HG03045 (cell line): ENCODE data around the gene ZNHIT1.

Source experiments
- ATAC-seq: cut with Tn5 transposase; IDR thresholded peaks from one replicate; pipeline ENCODE4 v1.9.1; 2021; ENCODE audit warnings: mild to moderate bottlenecking, moderate library complexity; ENCODE audit not compliant: unreplicated experiment

Gene ZNHIT1

DNA sequence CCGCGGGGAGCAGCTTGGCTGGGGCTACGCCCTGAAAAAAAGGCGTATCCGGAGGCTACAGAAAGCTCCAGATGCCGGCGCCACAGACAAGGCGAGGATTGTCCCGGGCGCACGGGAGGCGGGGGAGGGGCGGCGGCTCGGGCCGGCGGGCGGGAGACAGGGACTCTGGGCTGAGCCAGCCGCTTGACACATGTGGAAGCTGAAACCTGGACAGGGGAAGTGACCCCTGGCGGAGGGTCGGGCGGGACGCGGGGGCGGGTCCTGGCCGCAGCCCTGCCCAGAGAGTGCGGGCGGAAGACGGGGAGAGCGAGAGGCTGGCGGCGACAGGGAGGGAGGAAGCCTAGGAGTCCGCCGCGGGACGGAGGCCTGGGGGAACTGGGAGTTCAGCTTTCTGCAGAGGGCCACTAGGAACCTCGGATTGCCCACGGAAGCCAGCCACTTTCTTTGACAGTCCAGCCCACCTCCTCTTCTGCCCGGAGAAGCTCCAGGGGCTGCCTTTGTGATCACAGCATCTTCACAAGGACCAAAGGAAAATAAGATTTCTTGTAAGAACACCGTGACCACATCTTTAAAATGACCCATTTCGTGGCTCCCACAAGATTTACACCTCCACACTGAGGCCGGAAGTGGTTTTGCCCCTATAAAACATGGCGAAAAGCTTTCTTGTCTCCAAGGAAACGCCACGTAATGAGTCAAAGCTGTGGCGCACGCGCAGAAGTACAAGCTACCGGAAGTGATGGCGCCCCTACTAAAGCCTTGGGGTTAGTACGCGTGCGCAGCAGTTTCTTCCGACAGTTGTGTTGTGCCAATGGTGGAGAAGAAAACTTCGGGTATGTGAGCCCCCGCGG is at the start of gene ZNHIT1, which contains the start of gene PLOD3:
Gene ZNHIT1, plus strand, starts transcription at position 778 of the 848 bp plus-strand sequence. Its CDS starts 31 bp downstream, at position 809.
Gene PLOD3, minus strand, starts transcription at position 194 of the 848 bp plus-strand sequence. CDS start 307 bp downstream, outside the sequence.
- ATAC-seq = peak; percentile 62

DNA sequence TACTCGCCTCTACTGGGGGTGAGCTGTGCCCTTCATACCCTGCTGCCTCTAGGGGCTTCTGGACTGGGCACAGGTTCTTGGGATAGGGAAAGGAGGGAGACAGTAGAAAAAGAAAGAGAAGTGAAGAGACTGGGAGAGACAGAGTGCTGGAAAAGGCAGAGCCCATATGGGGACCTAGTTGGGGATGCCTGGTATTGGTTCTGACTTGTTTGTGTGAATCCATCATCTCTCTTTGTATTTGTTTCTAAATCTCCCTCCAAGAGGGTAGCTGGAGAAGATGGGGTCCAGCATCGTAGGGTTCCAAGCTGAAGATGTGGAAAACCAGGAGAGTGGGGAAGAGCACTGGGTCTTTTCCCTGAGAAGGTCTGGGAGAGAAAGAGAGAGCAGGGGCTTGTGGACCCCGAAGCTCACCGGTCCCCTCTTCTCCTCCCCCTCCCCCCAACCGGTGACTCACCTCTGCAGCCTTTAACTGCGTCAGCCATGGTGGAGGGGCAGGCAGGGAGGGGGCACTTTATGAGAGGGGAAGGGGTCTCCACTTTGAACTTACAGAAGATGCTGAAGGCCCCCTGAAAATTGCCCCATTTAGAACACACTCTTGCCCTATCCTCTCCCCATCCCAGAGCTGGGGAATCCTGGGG is 49.4 kb upstream of the ZNHIT1 start:
- ATAC-seq = no peak

DNA sequence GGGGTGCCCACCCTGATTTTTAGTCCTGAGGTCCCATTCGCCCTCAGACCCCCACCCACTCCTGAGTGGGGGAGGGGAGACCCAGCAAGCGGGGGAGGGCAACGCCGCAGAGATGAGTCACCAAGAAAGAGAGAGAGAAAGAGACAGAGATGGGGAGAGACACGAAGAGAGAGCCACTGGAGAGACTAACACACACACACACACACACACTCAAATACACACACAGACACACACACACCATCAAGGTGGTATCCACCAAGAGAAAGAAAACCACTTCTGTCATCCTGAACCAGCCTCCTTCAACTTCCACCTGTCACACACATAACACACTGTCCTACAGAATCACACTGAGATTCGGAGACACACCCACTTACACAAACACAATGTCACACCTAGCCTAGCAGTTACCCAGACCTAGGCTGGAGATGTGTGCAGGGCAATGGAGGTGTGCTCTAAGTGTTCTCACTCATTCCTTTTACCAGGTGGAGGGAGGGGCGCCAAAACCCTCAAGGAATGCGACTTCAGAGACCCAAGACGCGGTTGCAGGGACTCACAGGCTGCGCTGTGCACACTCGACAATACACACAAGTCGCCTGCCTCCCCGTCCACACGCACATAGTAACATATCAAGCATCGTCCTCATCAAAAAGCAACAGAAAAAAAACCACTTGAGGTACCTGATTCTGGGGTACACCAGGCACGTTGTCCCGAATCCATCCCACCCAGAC is 48.7 kb upstream of the ZNHIT1 start:
- no peak for ATAC-seq

DNA sequence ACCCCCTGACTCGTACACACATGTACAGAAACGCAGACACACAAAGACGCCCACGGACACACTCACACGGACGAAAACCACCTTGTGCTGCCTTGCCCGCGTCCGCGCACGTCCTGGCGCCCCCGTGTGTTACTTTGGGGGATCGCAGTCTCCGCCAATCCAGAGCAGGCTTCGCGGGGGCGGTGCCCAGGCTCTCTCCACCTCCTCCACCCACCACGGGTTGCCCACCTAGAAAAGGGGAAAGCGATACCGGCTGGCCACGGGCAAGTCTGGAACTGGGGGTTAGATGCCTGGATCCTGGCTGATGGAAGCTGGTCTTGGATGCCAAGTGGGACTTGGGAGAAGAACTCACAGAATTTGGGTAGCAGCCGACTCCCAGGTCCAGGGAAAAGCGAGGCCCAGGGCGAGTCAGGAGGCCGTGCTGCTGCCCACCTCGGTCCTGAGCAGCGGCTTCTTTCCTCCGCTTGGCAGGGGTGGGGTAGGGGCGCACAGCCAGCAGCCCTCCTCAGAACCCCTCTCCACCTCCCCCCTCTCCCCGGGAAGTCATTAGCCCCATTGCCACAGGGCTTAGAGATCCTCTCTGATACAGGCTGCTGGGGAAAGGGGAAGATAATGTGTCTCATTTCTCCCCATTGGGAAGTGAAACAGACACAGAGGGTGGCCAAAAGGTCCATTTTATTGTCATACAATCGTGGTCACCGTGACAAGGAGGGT is 48.0 kb upstream of the ZNHIT1 start:
- ATAC-seq = no peak

DNA sequence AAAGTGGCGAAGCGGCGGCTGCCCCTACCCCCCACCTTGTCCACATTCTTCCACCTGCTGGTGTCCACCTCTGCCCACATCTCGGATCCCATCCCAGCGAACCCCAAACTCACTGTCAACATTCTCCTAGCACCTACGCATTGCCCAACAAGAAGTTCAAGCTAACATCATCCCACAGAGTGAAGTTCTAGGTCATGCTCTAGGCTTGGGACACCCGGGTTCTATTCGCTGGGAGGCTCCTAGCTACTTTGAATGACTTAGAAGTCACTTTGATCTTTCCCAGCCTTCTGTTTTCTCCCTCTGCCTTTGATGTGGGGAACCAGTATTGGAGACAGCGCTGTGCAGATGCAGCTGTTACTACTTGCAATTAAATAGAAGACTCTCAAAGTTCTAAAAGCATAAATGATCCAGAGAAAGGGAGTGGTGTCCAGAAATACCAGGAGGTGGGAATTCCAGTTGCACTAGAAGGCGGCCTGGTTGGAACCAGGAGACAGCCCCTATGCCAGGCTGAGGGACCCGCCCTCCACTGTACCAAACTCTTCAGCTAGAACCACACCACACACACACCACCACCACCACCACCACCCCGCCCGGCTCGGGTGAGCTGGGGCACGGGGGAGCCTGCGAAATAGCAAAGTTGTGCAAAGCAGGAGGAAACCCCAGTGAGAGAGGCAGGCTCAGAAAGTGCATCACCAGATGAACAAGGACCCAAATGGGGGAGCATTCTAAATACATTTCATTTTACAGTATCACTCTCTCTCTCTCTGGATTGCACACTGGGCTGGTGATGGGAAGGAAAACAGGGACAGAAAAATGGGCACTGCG is 47.1 kb upstream of the ZNHIT1 start:
- ATAC-seq = no peak

DNA sequence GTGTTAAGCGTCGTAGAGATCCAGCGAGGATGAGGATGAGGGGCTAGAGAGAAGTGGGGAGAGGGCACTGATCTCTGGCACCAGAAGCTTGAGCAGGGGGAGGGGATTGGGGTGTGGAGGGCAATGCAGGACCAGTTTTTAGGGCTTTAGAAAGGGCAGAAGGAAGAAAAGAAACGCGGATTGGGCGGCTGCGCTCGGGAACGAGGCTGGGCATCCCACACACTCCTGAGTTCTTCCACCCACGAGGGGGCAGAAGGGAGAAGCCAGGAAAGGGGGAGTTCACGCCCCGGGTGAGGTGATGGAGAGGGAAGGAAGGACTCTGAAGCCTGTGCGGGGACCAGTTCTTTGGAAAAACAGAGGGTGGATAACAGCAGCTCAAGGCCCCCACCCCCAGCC is 46.5 kb upstream of the ZNHIT1 start:
- no peak for ATAC-seq

DNA sequence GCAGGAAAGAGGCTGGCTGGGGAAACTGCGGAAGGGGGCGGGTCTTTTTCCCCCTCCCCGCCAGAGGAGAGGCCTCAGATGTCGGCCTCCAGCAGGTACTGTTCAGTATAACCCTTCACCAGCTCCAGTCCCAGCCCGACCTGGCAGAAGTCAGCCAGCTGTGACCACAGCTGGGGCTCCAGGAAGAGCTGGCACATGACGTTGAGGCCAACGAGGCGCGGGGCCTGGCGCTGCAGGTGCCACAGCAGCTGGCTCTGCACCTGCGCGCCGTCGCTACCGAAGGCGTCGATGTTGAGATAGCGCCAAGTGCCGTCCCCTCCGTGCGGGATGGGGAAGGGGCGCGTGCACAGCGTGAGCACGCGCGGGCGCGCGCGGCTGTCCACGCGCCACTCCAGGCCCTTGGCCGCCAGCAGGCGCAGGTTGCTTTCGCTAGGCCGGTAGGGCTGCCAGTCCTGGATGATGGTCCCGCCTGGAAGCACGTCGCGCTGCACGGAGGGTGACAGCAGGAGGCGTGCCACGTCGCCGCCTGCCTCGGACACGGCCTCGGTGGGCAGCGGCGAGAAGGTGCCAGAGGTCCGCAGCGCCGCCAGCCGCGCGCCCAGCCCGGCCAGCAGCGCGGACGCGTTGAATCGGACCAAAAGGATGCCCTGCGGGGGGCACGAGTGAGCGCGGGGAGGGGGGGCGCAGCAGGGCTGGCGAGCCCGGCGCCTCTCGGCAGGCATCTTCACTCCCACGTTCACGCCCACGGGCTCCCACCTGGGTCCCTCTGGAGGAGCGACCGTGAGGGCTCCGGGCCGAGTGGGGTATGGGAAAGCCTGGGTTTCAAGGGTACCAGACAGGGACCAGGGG is 45.7 kb upstream of the ZNHIT1 start:
- ATAC-seq = no peak

DNA sequence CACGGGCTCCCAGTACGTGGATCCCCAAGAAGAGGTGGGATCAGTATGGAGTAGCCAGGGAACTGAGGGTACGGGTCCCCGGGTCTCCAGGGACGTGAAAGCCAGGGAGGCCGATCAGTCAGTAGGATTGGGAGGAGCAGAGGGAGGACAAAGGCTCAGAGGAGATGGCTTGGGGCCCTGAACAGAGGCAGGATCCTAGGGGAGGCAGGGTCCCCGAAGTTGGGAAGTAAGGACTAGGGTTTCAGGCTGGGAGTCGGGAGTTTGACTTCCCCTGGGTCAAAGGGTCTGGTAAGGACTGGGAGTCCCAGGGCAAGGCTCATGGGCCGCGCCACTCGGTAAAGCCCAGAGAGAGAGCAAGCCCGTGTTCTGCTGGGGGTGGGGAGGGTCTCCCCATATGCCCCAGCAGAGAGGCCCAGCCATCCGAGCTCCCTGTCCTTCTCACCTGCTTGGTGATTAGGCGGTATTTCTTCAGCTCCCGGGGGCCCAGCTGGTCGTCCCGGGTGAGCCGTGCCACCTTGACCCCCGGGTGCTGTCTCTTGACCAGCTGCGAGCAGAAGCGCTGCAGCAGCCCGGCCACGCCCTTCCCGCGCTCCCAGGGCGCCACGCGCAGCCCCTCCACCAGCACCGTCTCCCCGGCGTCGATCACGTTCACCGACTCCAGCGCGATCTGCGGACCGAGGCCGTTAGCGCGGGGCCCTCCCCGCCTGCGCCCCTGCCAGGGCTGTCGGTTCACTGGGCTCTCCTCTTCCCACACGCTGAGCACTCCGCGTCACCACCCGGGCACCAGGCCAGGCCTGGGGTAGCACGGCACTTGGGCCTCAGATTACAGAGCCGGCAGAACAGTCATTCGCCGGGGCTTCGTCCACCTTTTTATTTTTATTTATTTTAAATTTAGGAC is 44.9 kb upstream of the ZNHIT1 start:
- ATAC-seq = no peak

DNA sequence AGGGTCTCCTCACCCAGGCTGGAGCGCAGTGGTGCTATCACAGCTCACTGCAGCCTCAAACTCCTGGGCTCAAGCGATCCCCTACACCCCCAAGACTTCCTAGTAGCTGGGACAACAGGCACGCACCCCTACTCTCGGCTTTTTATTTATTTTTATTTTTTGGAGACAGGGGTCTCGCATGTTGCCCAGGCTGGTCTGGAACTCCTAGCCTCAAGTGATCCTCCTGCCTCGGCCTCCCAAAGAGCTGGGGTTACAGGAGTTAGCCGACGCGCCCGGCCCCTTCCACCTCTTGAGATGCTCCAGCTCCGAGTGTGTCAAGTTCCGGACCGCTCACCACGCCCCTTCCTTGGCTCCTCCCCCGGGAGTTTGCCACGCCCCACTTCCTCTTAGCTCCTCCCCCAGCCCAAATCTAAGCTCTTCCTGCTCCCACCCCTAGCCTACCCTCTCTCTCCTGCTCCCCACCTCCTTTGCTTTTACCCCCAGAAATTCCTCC is 44.2 kb upstream of the ZNHIT1 start:
- ATAC-seq = no peak

DNA sequence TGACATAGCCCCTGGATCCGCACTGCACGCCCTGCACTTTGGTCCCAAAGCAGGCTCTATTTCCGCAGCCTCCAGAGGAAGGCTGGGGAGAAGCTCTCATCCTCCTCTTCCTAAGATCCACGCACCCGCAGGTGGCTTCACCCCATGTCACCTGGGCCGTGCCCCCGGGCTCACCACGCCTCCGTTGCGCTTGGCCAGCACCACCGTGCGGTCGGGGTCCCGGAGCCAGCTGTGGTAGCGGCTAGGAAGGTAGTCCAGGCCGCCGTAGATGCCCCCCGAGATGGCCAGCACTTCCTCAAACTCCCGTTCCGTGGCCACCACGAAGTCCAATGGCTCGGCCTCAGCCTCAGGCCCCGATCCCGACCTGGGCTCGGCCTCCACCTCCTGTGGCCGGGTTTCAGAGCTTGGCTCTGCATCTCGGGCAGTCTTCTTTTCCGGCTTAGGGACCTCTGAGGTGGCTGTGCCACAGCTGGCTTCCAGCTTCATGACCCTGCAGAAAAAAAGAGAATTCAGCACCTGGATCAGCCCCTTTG is 43.6 kb upstream of the ZNHIT1 start:
- no peak for ATAC-seq

DNA sequence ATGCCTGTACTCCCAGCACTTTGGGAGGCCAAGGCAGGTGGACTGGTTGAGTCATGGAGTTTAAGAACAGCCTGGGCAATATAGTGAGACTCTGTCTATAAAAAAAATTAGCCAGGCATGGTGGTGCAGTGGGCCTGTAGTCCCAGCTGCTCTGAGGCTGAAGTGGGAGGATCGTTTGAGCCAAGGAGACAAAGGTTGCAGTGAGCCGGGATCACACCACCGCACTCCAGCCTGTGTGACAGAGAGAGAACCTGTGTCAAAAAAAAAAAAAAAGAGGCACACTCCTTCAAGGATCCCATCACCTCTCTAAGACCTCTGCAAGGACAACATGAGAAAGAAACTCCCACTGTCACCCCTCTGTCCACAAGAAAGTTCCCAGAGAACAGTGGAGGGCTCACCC is 42.3 kb upstream of the ZNHIT1 start:
- ATAC-seq = no peak

DNA sequence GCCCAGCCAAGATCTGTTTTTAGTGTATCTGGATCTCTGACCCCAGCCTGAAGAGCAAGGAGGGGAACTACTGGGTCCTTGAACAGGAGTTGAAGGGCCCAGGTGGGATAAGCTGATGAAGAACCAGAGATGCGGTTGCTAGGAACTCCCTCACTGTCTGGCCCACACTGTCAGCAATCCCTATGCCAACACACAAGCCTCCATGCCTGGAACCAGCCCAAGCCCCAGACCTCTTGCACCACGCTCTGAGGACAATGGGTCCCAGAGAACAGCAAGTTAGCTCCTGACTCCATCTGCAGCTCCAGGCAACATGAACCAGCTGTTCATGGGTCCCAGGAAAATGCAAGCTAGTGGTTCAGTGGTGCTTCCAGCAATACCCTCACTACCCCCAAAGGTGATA is 40.3 kb upstream of the ZNHIT1 start:
- no peak for ATAC-seq

DNA sequence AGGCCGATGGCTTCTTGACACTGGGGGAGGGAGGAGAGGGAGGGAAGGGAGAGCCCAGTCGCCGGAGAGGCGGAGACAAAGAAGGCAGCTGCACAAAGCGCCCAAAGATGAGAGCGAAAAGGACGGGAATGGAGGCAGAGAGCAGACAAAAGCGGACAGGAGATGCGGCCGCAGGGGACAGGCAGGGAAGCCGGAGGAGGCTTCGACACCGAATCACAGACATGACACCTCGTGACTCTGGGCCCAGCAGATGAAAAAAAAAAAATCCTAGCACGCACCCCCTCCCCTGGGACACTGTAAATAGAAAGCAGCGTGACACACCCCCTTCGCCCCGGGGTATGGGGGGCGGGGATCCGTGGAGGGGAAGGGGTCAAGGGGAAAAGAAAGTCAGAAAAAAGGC is 38.8 kb upstream of the ZNHIT1 start:
- no peak for ATAC-seq

DNA sequence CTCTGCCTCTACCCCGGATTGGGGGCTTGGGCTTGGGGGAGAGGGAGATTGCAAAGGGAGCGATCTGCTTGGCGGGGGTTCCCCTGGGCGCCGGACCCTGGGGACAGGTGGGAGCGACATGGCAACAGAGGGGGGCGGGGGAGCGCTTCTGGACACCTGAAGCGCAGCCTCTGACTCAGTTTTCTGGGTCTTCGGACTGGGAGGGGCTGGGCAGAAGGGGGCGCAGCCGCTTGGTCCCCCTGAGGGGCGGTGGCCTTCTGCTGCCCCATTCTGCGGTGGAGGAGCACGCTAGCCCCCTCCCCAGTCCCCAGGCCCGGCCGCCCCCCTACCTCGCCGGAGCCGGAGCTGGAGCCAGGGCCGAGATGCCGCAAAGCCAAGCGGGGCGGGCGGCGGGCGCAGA is 38.3 kb upstream of the ZNHIT1 start:
- no peak for ATAC-seq

DNA sequence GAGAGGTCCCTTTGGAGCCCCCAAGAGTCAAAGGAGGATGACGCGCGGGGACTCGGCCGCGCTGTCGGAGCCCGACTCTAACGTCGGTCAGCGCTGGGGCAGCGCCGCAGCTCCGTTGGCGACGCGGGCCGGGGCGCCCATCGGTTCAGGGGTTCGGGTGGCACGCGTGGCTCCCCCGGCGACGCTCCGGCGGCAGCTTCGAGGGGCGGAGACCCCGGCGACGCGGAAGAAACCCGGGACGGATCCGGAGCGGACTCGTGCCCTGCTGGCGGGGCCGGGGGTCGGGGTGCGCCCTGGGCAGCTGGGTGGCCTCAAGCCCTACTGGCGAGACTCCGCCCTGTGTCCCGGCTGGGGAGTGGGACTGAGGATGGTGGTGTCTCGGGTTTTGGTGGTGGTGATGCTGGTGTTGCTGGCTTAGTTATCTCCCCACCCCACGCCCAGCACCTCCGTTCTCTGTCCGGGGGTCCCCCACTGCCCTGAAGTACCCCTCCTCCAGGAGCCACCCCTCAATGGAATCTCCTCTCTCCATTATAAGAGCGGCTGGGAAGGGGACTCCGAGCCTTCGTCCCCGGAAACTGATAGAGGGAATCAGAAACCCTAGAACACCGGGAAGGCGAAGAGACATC is 37.7 kb upstream of the ZNHIT1 start, which contains the start of gene NAT16:
Gene NAT16, minus strand, starts transcription at position 164 of the 626 bp plus-strand sequence. CDS start 5,486 bp downstream, outside the sequence.
- no peak for ATAC-seq

DNA sequence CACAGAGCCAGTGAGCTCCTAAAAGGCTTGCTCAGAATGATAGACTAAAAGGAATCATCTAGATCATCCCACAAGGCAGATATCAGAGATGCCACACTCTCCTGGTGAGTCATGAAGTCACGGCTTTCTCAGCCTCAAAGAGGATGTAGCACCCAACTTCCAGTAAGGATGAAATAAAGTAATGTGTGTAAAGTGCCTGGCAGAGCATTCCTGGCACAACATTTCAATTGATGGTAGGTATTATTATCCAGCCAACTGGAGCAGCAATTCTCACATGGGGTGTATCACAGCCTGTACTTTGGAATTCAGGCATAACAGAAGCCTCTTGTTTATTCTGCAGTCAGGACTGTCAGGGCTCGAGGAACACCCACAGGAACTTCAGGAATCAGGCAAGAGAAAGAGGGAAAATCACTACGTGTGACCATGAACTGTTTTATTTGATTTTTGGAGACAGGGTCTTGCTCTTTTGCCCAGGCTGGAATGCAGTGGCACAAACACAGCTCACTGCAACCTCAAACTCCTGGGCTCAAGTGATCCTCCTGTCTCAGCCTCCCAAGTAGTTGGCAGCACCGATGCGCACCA is 32.6 kb upstream of the ZNHIT1 start:
- no peak for ATAC-seq

DNA sequence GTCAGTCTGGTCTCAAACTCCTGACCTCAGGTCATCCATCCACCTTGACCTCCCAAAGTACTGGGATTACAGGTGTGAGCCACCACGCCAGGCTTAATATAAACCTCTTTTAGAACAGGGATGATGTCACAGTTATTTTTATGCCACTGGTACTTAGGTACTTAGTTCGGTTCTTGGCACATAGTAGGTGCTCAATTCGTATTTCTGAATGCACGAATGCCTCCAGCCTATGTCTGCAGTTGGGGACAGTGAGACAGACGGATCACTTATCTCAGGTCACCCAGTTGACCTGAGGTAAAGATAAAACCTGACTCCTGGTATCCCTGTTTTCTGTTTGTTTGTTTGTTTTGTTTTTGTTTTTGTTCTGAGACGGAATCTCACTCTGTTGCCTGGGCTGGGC is 31.8 kb upstream of the ZNHIT1 start:
- ATAC-seq = no peak
